GM12878 (cell line): ENCODE data around the gene CHSY3. TPM values are rescaled to one million over a fixed set of nuclear protein-coding genes. Genes with fewer than 3 reads are reported as not detected.

ENCODE experiments used
- ATAC-seq: fragments of 200-7000 bp; cut with Tn5 transposase; 3 replicates; pipeline ENCODE4 v1.9.1; 2020; ENCODE audit warnings: mild to moderate bottlenecking, moderate library complexity
- BruUV-seq: library from RNA; stranded (reverse); fragments of 400-500 nt; replicated peaks from 2 replicates; lab custom pipeline; 2021; lab: Mats Ljungman, UMichigan
- CTCF ChIA-PET: fragments of 300-600 bp; sonication (Branson Sonifier 250); formaldehyde crosslinking; extraction: SDS; loops from one replicate; lab custom pipeline; 2021; ENCODE audit warnings: inconsistent platforms; lab: Yijun Ruan, JAX
- POLR2A ChIA-PET: fragments of 350-600 bp; formaldehyde crosslinking; extraction: SDS; loops from one replicate; lab custom pipeline; 2021; ENCODE audit warnings: inconsistent platforms; lab: Charles Lee
- RAD21 ChIA-PET: fragments of 300-600 bp; sonication (Branson Sonifier 250); formaldehyde crosslinking; loops from one replicate; lab custom pipeline; 2023; ENCODE audit warnings: antibody characterized with exemption; ENCODE audit not compliant: unreplicated experiment; lab: Charles Lee
- SMC1A ChIA-PET: fragments of 300-600 bp; sonication (Branson Sonifier 250); formaldehyde crosslinking; loops from one replicate; lab custom pipeline; 2023; ENCODE audit not compliant: unreplicated experiment, uncharacterized antibody; lab: Charles Lee
- DNase-seq: peaks from one replicate; pipeline ENCODE4 v3.0.0-alpha.2; 2011; ENCODE audit warnings: low read depth, low spot score
- FAIRE-seq: peaks from 3 replicates; lab custom pipeline; 2011; peaks lifted over from hg19 to GRCh38; lab: Jason Lieb, UNC
- H2AFZ ChIP-seq: 2 replicates; pipeline ENCODE4 v1.6.0; 2011; ENCODE audit warnings: low read depth, low read length, control low read depth; ENCODE audit not compliant: control insufficient read depth
- H3K27ac ChIP-seq: 2 replicates; pipeline ENCODE4 v1.5.1; 2011; ENCODE audit warnings: control low read depth; ENCODE audit not compliant: control insufficient read depth, insufficient read depth
- H3K27me3 ChIP-seq, 2 experiments: replicated peaks in 1 of 2; 2 replicates each; pipeline versions ENCODE4 v1.6.0 to v1.6.1; 2011; ENCODE audit warnings: low read length in 1 of 2; ENCODE audit not compliant: control insufficient read depth in 2 of 2, insufficient read depth in 2 of 2
- H3K36me3 ChIP-seq, 2 experiments: 2 replicates each; pipeline ENCODE4 v1.5.1; 2011; ENCODE audit warnings: low read length in 1 of 2; ENCODE audit not compliant: control insufficient read depth in 2 of 2, insufficient read depth in 2 of 2
- H3K4me1 ChIP-seq: 2 replicates; pipeline ENCODE4 v1.6.1; 2011; ENCODE audit warnings: mild to moderate bottlenecking, low read length, moderate library complexity, mixed read lengths; ENCODE audit not compliant: control insufficient read depth, insufficient read depth
- H3K4me2 ChIP-seq: 2 replicates; pipeline ENCODE4 v1.6.0; 2011; ENCODE audit warnings: control low read depth; ENCODE audit not compliant: control insufficient read depth, insufficient read depth
- H3K4me3 ChIP-seq: fragments of 200-600 bp; sonication (generic); 2 replicates; pipeline ENCODE4 v1.5.1; 2016
- H3K79me2 ChIP-seq: 2 replicates; pipeline ENCODE4 v1.6.0; 2011; ENCODE audit warnings: low read length; ENCODE audit not compliant: control insufficient read depth, insufficient read depth
- H3K9ac ChIP-seq: 2 replicates; pipeline ENCODE4 v1.8.0; 2011; ENCODE audit warnings: low read length, control low read depth, mixed read lengths; ENCODE audit not compliant: control insufficient read depth, insufficient read depth
- H3K9me3 ChIP-seq: replicated peaks from 3 replicates; pipeline ENCODE4 v1.5.1; 2011; ENCODE audit warnings: mild to moderate bottlenecking, low read length; ENCODE audit not compliant: control insufficient read depth, insufficient read depth
- H4K20me1 ChIP-seq: 2 replicates; pipeline ENCODE4 v1.6.0; 2011; ENCODE audit not compliant: control insufficient read depth, insufficient read depth
- ASH2L ChIP-seq: fragments of 300-600, 200-600 bp; sonication (generic); IDR thresholded peaks from 2 replicates; pipeline ENCODE4 v1.6.1; 2017; ENCODE audit warnings: low read depth, mild to moderate bottlenecking, borderline replicate concordance
- CBFB ChIP-seq: IDR thresholded peaks from 2 replicates; pipeline ENCODE4 v1.6.1; 2016; ENCODE audit warnings: antibody characterized with exemption, low read depth
- E2F8 ChIP-seq: fragments of 450-650 bp; IDR thresholded peaks from 2 replicates; pipeline ENCODE4 v1.6.1; 2018; ENCODE audit warnings: mild to moderate bottlenecking, low read depth, moderate library complexity; ENCODE audit not compliant: partially characterized antibody
- IRF3 ChIP-seq: fragments of 450-650 bp; IDR thresholded peaks from 2 replicates; pipeline ENCODE4 v1.6.1; 2014; ENCODE audit warnings: mild to moderate bottlenecking
- JUND ChIP-seq: IDR thresholded peaks from 2 replicates; pipeline ENCODE4 v1.6.1; 2012; ENCODE audit warnings: low read depth, mild to moderate bottlenecking, low read length, improper control_type of control experiment, moderate library complexity
- KDM1A ChIP-seq: fragments of 200-600 bp; sonication (generic); IDR thresholded peaks from 2 replicates; pipeline ENCODE4 v1.6.1; 2016; ENCODE audit warnings: borderline replicate concordance
- MEF2A ChIP-seq: IDR thresholded peaks from 2 replicates; pipeline ENCODE4 v1.6.1; 2011; ENCODE audit warnings: low read depth, mild to moderate bottlenecking, low read length, moderate library complexity; ENCODE audit not compliant: insufficient read depth
- TCF12 ChIP-seq: IDR thresholded peaks from 2 replicates; pipeline ENCODE4 v1.6.1; 2011; ENCODE audit warnings: low read depth, mild to moderate bottlenecking, low read length
- USF2 ChIP-seq: IDR thresholded peaks from 2 replicates; pipeline ENCODE4 v1.6.1; 2011; ENCODE audit warnings: low read depth, low read length, improper control_type of control experiment, borderline replicate concordance
- WRNIP1 ChIP-seq: IDR thresholded peaks from 2 replicates; pipeline ENCODE4 v1.6.1; 2011; ENCODE audit warnings: low read depth, low read length, improper control_type of control experiment, borderline replicate concordance
- YBX1 ChIP-seq: fragments of 450-650 bp; IDR thresholded peaks from 2 replicates; pipeline ENCODE4 v1.6.1; 2016; ENCODE audit warnings: antibody characterized with exemption
- WGBS: methylation state at CpG from one replicate; pipeline ENCODE4 v1.1.6; 2016; ENCODE audit warnings: low lambda C conversion rate; ENCODE audit not compliant: insufficient replicate concordance, insufficient coverage; ENCODE audit errors: missing lambda C conversion rate; 5-methylcytosine and 5-hydroxymethylcytosine counted together
- in situ Hi-C: fragments of 300-500 bp; cut with MboI; formaldehyde crosslinking; loops from 9 replicates; pipeline ENCODE4 v1.14.3; 2018; ENCODE audit warnings: mixed read lengths
- intact Hi-C: fragments of 100-400 bp; cut with micrococcal nuclease; formaldehyde crosslinking; loops from one replicate; pipeline ENCODE4 v1.14.2; 2022; ENCODE audit not compliant: unreplicated experiment
- polyA plus RNA-seq, 11 experiments: library from polyadenylated mRNA; depleted of rRNA in 4 of 11; unstranded in 6 of 11; stranded (reverse) in 5 of 11; fragments of >200 nt; fragmentation: Nextera tagmentation in 4 of 11; fragmentation: Illumina TruSeq in 1 of 11; extraction: Ambion mirVana in 4 of 11; extraction: Trizol in 1 of 11; gene quantifications; 1 replicate in 1 of 11; 2 replicates in 10 of 11; pipeline versions ENCODE4 v1.2.1 to v1.2.3, GENCODE V29; 2011 to 2016; ENCODE audit warnings: inconsistent platforms in 2 of 11, missing spikeins in 2 of 11, low read depth in 1 of 11
- total RNA-seq, 4 experiments: library from RNA; depleted of rRNA in 3 of 4; stranded (reverse); fragments of >200 nt in 3 of 4; fragmentation: Illumina TruSeq in 1 of 4; extraction: Trizol in 1 of 4; gene quantifications; 2 replicates each; pipeline versions ENCODE4 v1.2.1 to v1.2.3, GENCODE V29; 2013 to 2021
- TF ChIP-seq, protein P1 (sequence below): fragments of 450-650 bp; IDR thresholded peaks from 2 replicates; pipeline ENCODE4 v1.6.1; 2017; ENCODE audit warnings: antibody characterized with exemption, mild to moderate bottlenecking, moderate library complexity
- TF ChIP-seq, protein P2 (sequence below): fragments of 450-650 bp; formaldehyde crosslinking; IDR thresholded peaks from 2 replicates; pipeline ENCODE4 v1.4.0; 2020; ENCODE audit warnings: mild to moderate bottlenecking, moderate library complexity

CHSY3 gene
- total and polyA plus RNA-seq, 10 of the 15 experiments (the other 5 are each of a cell fraction or from before 2014, with no cell fraction given) = not detected

DNA sequence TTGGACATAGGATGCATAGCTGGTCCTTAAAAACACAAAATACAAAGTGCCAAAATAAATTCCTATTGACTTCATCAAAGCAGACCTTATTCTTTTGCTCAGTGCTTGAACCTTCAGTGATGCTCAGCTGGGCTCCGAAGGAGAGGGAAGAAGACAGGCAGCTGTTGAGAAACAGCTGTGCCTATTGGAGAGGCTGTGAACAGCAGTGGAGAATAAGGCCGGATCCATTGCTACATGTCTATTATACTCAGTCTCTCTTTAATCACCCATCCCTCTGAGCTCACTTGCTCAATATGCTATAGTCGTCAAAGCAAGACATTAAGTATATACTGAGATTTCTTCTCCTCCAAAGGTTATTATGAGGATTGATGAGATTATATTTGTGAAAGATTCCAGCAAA lies 174.4 kb downstream of the CHSY3 start:
- Histone ChIP-seq H3K4me2 (no peak overlapping the region), H3K27ac (no peak overlapping the region), H4K20me1 (no peaks in the 10 kb centered on the region), H2AFZ (no peak overlapping the region), H3K4me1 (no peaks in the 10 kb centered on the region), H3K9ac (no peak overlapping the region), H3K36me3 (no peaks in the 10 kb centered on the region), H3K27me3 (no peaks in the 10 kb centered on the region), H3K79me2 (no peaks in the 10 kb centered on the region), H3K4me3 (no peak overlapping the region), H3K9me3 (no peaks in the 10 kb centered on the region)
- RAD21 ChIA-PET = no interaction called here
- FAIRE-seq (no peak), ATAC-seq (no peak), DNase-seq (no peak)
- SMC1A ChIA-PET = no interaction called here
- intact Hi-C loops = no loop called here
- in situ Hi-C loops = no loop called here
- POLR2A ChIA-PET = no interaction called here
- WGBS = 19% methylated on average over 3 of the region's 3 CpGs
- BruUV-seq = no TSS peak
- CTCF ChIA-PET = no interaction called here
- TF ChIP-seq YBX1 (no peak), ASH2L (no peak), USF2 (no peak), KDM1A (no peak), TCF12 (no peak), JUND (no peak), E2F8 (no peak), CBFB (no peak), WRNIP1 (no peak), MEF2A (no peak), IRF3 (no peak)
- TF ChIP-seq, protein P1, sequence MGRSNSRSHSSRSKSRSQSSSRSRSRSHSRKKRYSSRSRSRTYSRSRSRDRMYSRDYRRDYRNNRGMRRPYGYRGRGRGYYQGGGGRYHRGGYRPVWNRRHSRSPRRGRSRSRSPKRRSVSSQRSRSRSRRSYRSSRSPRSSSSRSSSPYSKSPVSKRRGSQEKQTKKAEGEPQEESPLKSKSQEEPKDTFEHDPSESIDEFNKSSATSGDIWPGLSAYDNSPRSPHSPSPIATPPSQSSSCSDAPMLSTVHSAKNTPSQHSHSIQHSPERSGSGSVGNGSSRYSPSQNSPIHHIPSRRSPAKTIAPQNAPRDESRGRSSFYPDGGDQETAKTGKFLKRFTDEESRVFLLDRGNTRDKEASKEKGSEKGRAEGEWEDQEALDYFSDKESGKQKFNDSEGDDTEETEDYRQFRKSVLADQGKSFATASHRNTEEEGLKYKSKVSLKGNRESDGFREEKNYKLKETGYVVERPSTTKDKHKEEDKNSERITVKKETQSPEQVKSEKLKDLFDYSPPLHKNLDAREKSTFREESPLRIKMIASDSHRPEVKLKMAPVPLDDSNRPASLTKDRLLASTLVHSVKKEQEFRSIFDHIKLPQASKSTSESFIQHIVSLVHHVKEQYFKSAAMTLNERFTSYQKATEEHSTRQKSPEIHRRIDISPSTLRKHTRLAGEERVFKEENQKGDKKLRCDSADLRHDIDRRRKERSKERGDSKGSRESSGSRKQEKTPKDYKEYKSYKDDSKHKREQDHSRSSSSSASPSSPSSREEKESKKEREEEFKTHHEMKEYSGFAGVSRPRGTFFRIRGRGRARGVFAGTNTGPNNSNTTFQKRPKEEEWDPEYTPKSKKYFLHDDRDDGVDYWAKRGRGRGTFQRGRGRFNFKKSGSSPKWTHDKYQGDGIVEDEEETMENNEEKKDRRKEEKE = no peak
- TF ChIP-seq, protein P2, sequence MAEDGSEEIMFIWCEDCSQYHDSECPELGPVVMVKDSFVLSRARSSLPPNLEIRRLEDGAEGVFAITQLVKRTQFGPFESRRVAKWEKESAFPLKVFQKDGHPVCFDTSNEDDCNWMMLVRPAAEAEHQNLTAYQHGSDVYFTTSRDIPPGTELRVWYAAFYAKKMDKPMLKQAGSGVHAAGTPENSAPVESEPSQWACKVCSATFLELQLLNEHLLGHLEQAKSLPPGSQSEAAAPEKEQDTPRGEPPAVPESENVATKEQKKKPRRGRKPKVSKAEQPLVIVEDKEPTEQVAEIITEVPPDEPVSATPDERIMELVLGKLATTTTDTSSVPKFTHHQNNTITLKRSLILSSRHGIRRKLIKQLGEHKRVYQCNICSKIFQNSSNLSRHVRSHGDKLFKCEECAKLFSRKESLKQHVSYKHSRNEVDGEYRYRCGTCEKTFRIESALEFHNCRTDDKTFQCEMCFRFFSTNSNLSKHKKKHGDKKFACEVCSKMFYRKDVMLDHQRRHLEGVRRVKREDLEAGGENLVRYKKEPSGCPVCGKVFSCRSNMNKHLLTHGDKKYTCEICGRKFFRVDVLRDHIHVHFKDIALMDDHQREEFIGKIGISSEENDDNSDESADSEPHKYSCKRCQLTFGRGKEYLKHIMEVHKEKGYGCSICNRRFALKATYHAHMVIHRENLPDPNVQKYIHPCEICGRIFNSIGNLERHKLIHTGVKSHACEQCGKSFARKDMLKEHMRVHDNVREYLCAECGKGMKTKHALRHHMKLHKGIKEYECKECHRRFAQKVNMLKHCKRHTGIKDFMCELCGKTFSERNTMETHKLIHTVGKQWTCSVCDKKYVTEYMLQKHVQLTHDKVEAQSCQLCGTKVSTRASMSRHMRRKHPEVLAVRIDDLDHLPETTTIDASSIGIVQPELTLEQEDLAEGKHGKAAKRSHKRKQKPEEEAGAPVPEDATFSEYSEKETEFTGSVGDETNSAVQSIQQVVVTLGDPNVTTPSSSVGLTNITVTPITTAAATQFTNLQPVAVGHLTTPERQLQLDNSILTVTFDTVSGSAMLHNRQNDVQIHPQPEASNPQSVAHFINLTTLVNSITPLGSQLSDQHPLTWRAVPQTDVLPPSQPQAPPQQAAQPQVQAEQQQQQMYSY (CRISPR knock-in tag) = no peak
